Large intestine (tissue), 3 donors: Measurements from ENCODE around the gene CACNA2D2. TPM values are rescaled to one million over a fixed set of nuclear protein-coding genes. Genes with fewer than 3 reads are reported as not detected.

ENCODE experiments used
- DNase-seq, 2 donors: peaks; one replicate each; pipeline versions ENCODE4 v3.0.0 to v3.0.0-alpha.2; 2013
- H3K27ac ChIP-seq: one replicate; pipeline ENCODE4 v1.5.1; 2013; ENCODE audit warnings: low read length
- H3K27me3 ChIP-seq: 2 replicates; pipeline ENCODE4 v1.6.1; 2013; ENCODE audit warnings: low read length; ENCODE audit not compliant: control insufficient read depth, insufficient read depth
- H3K36me3 ChIP-seq: 2 replicates; pipeline ENCODE4 v1.6.1; 2013; ENCODE audit warnings: low read length; ENCODE audit not compliant: control insufficient read depth, insufficient read depth
- H3K4me1 ChIP-seq: one replicate; pipeline ENCODE4 v1.6.1; 2013; ENCODE audit warnings: low read length; ENCODE audit not compliant: control insufficient read depth, insufficient read depth
- H3K4me3 ChIP-seq: one replicate; pipeline ENCODE4 v1.5.1; 2013; ENCODE audit warnings: low read length
- H3K9me3 ChIP-seq: one replicate; pipeline ENCODE4 v1.6.1; 2013; ENCODE audit warnings: mild to moderate bottlenecking, low read depth, low read length, moderate library complexity; ENCODE audit not compliant: control insufficient read depth
- WGBS: methylation state at CpG from one replicate; pipeline ENCODE4 v1.1.5; 2013; ENCODE audit warnings: low lambda C conversion rate; ENCODE audit not compliant: insufficient coverage; 5-methylcytosine and 5-hydroxymethylcytosine counted together
- polyA plus RNA-seq: library from polyadenylated mRNA; unstranded; fragments of 120-200 nt; gene quantifications from one replicate; pipeline ENCODE4 v1.2.1, GENCODE V29; 2013

The CACNA2D2 gene
- polyA plus RNA-seq, 1 donor: 7.5 TPM

DNA sequence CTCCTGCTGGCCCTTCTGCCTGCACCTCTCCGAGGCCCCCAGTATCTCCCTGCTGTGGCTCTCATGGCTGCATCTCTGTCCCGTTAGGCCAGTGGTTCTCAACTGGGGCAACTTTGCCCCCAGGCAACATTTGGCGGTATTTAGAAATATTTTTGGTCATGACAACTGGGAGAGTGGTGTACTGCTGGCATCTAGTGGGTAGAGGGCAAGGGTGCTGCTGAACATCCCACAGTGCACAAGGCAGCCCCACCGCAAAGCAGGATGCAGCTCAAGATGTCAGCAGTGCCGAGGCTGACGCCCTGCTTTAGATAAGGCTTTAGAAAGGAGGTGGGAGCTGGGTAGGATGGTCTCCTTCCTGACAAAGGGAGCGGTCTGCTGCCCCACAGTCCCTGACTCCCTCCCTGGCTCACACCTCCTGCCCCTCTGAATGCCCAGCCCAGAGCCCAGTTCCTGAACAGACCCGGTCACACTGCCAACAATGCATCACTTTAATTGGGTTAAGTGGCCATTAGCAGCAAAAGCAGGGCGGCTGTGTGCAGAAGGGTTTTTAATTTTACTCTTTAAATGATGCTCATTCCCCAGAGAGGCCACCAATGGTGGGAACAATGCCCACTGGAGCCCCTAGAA lies 75.3 kb downstream of the CACNA2D2 start:
- H3K4me3 ChIP-seq: no peak overlapping the region
- no CpG with 5 or more reads among the region's 9 CpGs for WGBS
- H3K27me3 ChIP-seq: no peaks in the 10 kb centered on the region
- no peak for DNase-seq
- H3K9me3 ChIP-seq: no peaks in the 10 kb centered on the region
- H3K4me1 ChIP-seq: peaks cover 7% of the 10 kb centered on the region
- H3K36me3 ChIP-seq: no peaks in the 10 kb centered on the region
- H3K27ac ChIP-seq: no peak overlapping the region

DNA sequence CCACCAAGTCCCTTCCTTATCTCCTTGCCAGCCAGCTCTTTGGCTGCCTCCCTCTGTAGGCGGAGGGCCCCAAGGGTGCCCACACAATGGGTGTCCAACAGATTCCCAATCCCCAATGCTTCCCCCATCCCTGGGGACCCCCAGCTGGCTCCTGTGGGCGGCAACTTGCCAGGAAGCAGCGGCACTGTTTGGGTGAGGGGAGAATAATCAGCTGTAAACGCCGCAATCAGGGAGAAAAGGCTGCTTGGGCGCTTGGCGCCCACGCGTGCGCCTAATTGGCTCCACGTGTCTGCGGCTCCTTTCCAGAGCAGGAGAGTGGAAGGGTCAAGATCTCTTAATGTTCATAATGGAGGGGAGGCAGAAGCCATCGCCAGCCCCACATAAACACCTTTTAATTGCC lies 76.2 kb downstream of the CACNA2D2 start:
- Histone ChIP-seq H3K9me3 (no peaks in the 10 kb centered on the region), H3K27me3 (no peaks in the 10 kb centered on the region), H3K4me1 (peaks cover 7% of the 10 kb centered on the region), H3K36me3 (no peaks in the 10 kb centered on the region), H3K27ac (no peak overlapping the region), H3K4me3 (no peak overlapping the region)
- no peak for DNase-seq
- WGBS: no CpG with 5 or more reads among the region's 13 CpGs

DNA sequence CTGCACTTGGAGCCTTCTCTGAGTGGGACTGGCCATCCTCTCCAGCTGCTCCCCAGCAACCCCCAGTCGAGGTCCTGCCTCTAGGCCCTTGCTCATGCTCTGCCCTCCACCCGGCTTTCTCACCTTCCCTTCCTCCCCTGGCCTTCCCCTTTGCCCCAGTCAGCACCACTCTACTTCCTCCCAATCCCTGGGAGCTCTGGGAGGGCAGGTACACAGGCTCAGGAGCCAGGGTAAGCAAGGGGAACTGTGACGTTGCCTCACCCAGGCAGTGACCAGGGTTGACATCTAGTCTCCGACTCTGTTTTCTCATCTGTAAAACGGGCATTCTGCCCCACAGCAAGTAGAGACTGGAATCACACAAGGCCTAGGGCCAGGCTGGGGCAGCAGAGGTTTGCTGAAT lies 77.5 kb downstream of the CACNA2D2 start:
- Histone ChIP-seq H3K4me1 (peaks cover 7% of the 10 kb centered on the region), H3K9me3 (no peaks in the 10 kb centered on the region), H3K4me3 (no peak overlapping the region), H3K27me3 (no peaks in the 10 kb centered on the region), H3K27ac (no peak overlapping the region), H3K36me3 (no peaks in the 10 kb centered on the region)
- WGBS: no CpG with 5 or more reads among the region's 5 CpGs
- DNase-seq: no peak

DNA sequence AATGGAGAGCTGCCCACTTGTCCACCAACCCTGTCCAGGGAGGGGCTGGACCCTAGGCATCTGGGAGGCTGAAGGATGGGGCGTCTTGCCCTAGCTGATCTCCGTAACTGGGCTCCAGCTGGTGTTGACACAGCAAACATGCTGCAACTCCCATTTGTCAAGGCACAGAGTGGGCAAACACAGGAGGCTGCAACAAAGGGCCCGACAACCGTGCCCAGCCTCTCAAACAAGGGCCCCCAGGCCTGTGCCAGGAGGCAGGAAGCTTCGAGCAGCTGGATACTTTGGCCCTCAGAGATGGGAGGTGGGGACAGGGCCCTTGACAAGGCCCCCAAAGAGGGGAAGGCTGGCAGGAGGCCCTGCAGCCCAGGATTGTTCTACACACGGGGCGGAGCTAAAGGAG lies 79.9 kb downstream of the CACNA2D2 start:
- H3K27me3 ChIP-seq: no peaks in the 10 kb centered on the region
- no CpG with 5 or more reads among the region's 7 CpGs for WGBS
- H3K36me3 ChIP-seq: no peaks in the 10 kb centered on the region
- H3K4me1 ChIP-seq: peaks cover 7% of the 10 kb centered on the region
- no peaks in the 10 kb centered on the region for H3K9me3 ChIP-seq
- H3K27ac ChIP-seq: no peak overlapping the region
- H3K4me3 ChIP-seq: no peak overlapping the region
- DNase-seq: peak in 1 of 2 donors; percentile 17

- Histone ChIP-seq H3K27me3 (no peaks in the 10 kb centered on the region), H3K36me3 (no peaks in the 10 kb centered on the region), H3K4me1 (peaks cover 7% of the 10 kb centered on the region), H3K27ac (no peak overlapping the region), H3K4me3 (no peak overlapping the region), H3K9me3 (no peaks in the 10 kb centered on the region)
- WGBS: no CpG with 5 or more reads among the region's 1 CpG
- no peak for DNase-seq
Observed at GRCh38 chr3:50422153-50422552, 81.3 kb downstream of the CACNA2D2 start.

GRCh38 chr3:50419595-50420370 lies 83.7 kb downstream of the CACNA2D2 start:
- Histone ChIP-seq H3K36me3 (no peaks in the 10 kb centered on the region), H3K4me3 (no peak overlapping the region), H3K27ac (no peak overlapping the region), H3K9me3 (no peaks in the 10 kb centered on the region), H3K27me3 (no peaks in the 10 kb centered on the region), H3K4me1 (peaks cover 7% of the 10 kb centered on the region)
- no peak for DNase-seq
- 83% methylated on average over 3 of the region's 18 CpGs for WGBS

DNA sequence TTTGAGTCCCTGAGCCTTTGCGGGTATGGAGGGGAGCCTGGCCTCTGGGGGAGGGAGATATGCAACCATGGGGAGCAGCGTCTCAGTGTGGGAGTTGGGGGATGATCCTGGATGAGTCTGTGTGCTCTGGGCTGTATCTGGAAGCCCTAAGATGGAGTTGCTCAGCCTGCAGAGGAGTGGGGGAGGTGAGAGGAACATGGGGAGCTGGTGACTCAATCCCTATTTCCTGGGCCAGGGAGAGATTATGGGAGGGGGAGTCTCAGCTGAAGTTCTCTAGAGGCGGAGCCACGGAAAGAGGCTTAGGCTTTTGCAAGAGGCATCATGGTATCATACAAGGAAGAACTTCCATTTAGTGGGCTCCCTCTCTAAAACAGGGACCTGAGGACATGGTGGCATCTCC lies 84.6 kb downstream of the CACNA2D2 start:
- Histone ChIP-seq H3K36me3 (no peaks in the 10 kb centered on the region), H3K4me3 (no peak overlapping the region), H3K9me3 (no peaks in the 10 kb centered on the region)

GRCh38 chr3:50417637-50418033 lies 85.8 kb downstream of the CACNA2D2 start:
- Histone ChIP-seq H3K9me3 (no peaks in the 10 kb centered on the region), H3K36me3 (no peaks in the 10 kb centered on the region), H3K4me1 (no peaks in the 10 kb centered on the region), H3K27ac (no peak overlapping the region), H3K4me3 (no peak overlapping the region), H3K27me3 (peaks cover 4% of the 10 kb centered on the region)
- no CpG with 5 or more reads among the region's 4 CpGs for WGBS
- DNase-seq: no peak

More for the DNA sequence above, 84.6 kb downstream of the CACNA2D2 start:
- Histone ChIP-seq H3K4me1 (peaks cover 4% of the 10 kb centered on the region), H3K27ac (no peak overlapping the region), H3K27me3 (no peaks in the 10 kb centered on the region)
- WGBS: no CpG with 5 or more reads among the region's 4 CpGs
- DNase-seq: no peak

GRCh38 chr3:50416736-50417636 lies 86.4 kb downstream of the CACNA2D2 start:
- no peak for DNase-seq
- no peak overlapping the region for H3K4me3 ChIP-seq
- peaks cover 5% of the 10 kb centered on the region for H3K27me3 ChIP-seq
- WGBS: no CpG with 5 or more reads among the region's 9 CpGs
- H3K36me3 ChIP-seq: no peaks in the 10 kb centered on the region
- no peaks in the 10 kb centered on the region for H3K4me1 ChIP-seq
- H3K27ac ChIP-seq: no peak overlapping the region
- no peaks in the 10 kb centered on the region for H3K9me3 ChIP-seq

DNA sequence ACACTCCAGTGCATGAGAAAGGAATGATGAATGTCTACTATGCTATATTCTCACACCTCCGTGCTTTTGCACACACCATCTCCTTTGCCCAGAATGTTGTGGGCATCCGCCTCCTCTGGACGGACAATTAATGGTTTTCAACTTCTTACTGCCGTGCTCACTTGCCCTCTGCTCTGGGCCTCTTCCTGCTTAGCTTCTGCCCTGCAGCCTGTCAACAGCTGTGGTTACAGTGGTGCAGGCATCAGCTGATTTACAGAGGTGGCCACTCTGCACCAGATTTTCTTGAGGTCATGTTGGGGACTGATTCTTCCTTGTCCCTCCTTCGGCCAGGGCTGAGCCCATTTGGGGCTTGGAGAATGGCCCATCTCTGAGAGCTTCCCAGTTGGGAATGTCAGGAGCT lies 87.6 kb downstream of the CACNA2D2 start:
- Histone ChIP-seq H3K9me3 (no peaks in the 10 kb centered on the region), H3K36me3 (no peaks in the 10 kb centered on the region), H3K4me1 (no peaks in the 10 kb centered on the region), H3K4me3 (no peak overlapping the region), H3K27me3 (peaks cover 9% of the 10 kb centered on the region), H3K27ac (no peak overlapping the region)
- WGBS: 50% methylated on average over 2 of the region's 5 CpGs
- no peak for DNase-seq
